GM18498 (cell line): ENCODE data around the gene CNOT6.
A peak's percentile ranks its signal among the peaks of the same experiment; 100 is the strongest.
"Not testable (repeated sequence)": the region's sequence is repeated elsewhere in the genome, so short reads cannot be mapped to it uniquely, and the experiment has no call there.

Experiments used
- ATAC-seq: cut with Tn5 transposase; IDR thresholded peaks from one replicate; pipeline ENCODE4 v1.9.1; 2021; ENCODE audit warnings: mild to moderate bottlenecking, moderate library complexity; ENCODE audit not compliant: unreplicated experiment

The CNOT6 gene

DNA sequence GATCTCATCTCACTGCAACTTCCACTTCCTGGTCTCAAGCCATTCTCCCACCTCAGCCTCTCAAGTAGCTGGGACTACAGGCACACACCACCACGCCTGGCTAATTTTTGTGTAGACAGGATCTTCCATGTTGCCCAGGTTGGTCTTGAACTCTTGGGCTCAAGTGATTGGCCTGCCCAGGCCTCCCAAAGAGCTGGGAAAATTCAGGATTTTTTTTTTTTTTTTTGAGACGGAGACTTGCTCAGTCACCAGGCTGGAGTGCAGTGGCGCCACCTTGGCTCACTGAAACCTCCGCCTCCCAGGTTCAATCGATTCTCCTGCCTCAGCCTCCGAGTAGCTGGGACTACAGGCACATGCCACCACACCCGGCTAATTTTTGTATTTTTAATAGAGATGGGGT, 21.8 kb downstream of the CNOT6 start:
- not testable (repeated sequence) for ATAC-seq

DNA sequence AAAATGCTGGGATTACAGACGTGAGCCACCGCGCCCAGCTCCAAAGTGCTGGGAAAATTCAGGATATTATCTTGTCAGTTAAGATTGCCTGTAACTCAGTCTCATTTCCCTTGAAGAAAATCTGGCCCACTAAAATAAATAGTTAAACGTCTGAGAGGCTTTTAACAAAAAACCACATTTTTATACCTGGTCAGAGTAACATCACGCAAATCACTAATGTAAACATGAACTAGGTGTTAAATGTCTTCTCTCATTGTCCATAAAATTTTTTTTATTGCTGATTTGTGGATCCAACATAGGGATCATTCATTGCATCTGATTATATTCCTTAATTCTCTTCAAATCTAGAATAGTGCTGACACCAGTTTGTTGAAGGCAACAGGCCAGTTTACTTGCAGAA, 22.3 kb downstream of the CNOT6 start:
- no peak for ATAC-seq

DNA sequence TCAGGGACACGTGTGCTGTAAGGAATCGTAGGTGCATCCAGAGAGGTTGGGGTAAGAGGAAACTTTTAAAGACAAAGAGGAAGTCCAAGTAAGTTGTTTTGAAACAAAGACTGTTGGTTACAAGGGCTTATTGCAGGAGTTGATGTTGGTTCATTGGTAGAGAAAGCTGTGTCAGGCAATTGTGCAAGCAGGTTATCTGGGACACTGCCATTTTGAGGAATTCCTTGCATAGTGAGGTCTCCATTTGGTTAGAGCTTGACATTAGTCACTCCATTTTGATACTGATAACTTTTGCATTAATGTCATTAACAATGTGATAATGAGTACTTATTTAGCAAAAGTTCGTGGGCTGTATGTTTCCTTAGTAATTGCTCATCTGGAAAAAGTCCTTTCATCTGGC, 24.9 kb downstream of the CNOT6 start:
- no peak for ATAC-seq

DNA sequence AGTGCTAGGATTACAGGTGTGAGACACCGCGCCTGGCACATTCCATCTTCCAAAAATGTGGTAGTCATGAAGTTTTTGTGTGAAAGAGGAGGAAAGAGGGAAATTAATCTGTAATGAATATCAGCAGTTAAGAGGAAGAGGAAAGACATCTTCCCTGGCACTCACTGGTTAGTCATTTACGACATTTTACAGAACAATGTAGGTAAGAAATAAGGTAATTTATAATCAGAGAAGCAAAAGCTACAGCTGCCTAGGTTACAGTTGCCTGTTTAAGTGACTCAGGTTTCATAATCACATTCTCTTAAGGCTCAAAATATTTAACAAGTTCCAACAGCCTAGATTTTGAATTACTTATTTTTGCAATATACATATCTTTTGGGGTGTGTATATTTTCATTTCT, 26.9 kb downstream of the CNOT6 start:
- no peak for ATAC-seq

DNA sequence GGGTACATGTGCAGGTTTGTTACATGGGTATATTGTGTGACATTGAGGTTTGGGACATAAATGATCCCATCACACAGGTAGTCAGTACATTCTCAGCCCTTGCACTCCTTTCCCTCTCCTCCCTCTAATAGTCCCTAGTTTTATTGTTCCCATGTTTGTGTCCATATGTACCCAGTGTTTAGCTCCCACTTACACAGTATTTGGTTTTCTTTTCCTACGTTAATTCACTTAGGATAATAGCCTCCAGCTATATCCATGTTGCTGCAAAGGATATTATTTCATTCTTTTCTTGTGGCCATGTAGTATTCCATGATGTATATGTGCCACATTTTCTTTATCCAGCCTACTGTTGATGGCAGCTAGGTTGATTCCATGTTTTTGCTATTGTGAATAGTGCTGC, 27.4 kb downstream of the CNOT6 start:
- no peak for ATAC-seq

DNA sequence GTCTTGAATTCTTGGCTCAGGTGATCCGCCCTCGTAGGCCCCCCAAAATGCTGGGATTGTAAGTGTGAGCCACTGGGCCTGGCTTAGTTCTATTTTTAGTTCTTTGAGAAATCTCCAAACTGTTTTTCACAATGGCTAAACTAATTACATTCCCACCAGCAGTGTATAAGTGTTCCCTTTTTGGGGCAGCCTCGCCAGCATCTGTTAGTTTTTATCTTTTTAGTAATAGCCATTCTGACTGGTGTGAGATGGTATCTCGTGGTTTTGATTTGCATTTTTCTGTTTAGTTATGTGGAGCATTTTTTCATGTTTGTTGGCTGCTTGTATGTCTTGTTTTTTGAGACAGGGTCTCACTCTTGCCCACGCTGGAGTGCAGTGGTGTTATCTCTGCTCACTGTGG, 28.2 kb downstream of the CNOT6 start:
- ATAC-seq: no peak

DNA sequence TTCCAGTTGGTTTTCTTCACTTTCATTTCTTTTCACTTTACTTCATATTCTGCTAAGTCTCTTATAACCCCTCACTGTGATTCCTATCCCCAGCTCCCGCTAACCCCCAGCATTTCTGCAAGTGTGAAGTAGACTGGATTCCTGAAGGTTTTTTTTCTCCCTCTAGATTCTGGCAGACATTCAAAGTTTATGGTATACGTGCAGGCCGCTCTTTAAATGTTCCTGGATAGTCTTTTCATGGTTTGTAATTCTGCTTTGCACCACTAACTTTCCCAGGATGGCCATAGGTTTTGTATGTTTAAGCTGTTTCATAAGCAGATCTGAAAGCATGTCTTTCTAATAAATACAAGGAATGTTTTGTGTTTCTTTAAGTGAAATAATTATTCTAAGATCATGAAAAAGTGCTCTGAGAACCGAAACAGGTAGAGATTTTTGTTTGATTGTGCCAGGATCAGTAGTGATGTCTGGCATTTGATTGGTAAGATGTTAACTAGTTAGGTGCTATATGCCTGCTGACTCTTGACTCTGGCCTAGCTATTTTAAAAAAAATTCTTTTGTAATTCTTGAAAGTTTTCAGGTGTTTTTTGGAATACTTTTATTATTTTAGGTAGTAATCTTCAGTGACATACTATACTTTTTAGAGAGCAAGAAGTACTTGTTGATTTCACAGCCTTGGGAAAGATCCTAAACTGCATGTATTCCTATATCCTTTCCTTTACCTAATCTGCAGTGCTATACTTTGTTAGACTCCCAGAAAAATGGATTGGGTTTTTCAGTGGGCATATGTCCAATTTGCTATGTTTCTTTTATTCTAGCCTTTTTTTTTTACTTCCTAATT, 29.7 kb downstream of the CNOT6 start:
- no peak for ATAC-seq

DNA sequence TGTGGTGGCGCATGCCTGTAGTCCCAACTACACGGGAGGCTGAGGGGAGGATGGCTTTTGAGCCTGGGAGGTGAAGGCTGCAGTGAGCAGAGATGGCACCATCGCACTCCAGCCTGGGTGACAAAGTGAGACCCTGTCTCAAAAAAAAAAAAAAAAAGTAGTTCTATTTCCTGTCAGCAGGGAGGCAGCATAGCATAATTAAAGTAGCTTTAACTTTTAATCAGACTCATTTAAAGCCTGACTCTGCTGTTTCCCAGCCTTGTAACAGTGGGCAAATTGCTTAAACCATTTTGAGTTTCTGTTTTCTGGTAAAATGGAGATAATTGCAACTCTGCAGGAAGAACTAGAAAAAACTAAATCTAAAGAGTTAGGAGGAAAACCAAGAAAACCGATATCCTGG, 31.2 kb downstream of the CNOT6 start:
- ATAC-seq: no peak

DNA sequence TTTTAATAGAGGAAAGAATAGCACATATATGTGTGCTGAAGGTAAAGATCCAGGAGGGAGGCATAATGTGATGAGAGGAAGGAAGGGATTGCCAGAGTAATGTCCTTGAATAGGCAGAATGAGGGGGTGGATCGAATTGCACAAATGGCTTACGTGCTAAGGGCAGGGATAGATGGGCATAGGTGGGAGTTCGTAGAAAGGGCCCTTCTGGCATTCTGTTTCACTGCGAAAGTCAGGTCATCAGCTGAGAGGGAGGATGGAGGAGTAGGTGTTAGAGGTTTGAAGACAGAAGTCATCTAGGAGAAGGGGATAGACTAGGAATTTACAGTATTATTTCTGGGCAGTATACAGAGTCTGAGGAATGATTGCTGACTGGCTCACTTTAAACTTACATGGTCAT, 32.1 kb downstream of the CNOT6 start:
- no peak for ATAC-seq

DNA sequence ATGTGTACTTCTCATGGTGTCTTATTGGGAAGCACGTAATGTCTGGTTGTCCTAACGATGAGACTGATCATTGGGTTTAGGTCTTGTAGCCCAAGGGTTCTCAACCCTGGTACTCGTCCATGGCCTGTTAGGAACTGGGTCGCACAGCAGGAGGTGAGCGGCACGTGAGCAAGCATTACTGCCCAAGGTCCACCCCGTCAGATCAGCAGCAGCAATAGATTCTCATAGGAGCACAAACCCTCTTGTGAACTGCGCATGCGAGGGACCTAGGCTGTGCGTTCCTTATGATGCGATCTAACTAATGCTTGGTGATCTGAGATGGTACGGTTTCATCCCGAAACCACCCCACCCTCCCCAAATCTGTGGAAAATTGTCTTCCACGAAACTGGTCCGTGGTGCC, 33.5 kb downstream of the CNOT6 start:
- no peak for ATAC-seq

DNA sequence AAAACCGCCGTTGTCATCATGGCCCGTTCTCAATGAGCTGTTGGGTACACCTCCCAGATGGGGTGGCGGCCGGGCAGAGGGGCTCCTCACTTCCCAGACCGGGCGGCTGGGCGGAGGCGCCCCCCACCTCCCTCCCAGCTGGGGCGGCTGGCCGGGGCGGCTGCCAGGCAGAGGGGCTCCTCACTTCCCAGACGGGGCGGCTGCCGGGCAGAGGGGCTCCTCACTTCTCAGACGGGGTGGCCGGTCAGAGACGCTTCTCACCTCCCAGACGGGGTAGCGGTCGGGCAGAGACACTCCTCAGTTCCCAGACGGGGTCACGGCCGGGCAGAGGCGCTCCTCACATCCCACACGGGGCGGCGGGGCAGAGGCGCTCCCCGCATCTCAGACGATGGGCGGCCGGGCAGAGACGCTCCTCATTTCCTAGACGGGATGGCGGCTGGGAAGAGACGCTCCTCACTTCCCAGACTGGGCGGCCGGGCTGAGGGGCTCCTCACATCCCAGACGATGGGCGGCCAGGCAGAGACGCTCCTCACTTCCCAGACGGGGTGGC, 36.9 kb downstream of the CNOT6 start:
- not testable (repeated sequence) for ATAC-seq

DNA sequence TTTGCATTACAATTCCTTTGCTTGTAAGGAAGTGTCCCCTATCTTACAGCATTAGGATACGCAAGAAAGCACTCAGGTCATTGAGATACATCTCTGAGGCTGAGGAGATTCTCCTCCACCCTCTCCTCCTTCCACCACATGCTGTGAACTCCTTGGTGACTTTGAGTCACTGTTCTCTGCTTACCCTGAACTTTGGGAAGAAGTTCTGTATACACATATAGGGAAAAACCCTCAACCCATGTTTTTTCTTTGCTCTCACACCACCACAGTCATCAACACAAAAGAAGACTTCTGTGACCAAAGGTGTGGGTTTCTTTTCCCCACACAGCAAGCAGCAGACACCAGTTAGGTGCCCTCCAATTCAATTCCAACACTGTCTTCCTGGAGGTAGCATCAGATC, 38.1 kb downstream of the CNOT6 start:
- no peak for ATAC-seq

DNA sequence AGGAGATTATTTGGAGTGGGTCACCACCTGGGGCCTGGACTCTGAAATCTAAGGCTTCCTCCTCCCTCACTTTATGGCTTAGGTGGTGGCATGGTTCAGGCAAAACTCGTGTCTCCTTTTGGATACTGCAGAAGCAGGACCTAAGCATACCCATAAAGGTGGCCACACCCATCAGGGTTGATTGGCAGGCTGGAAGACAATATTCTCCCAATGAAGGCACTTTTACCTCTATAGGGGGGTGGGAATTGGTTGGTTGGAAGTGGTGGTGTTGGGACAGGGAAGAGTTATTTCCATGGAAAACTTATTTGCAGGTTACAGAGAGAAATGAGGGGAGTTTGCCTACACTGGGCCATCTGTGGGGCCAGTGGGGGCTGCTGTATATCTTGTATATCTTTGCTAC, 39.7 kb downstream of the CNOT6 start:
- no peak for ATAC-seq

DNA sequence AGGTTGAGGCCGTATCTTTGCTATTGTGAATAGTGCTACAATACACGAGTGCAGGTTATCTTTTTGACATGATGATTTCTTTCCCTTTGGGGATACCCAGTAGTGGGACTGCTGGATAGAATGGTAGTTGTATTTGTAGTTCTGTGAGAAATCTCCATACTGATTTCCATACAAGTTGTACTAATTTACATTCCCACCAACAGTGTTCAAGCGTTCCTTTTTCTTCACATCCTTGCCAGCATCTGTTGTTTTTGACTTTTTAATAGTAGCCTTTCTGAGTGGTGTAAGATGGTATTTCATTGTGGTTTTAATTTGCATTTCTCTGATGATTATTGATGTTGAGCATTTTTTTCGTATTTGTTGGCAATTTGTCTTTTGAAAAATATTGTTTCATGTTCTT, 41.4 kb downstream of the CNOT6 start:
- no peak for ATAC-seq

DNA sequence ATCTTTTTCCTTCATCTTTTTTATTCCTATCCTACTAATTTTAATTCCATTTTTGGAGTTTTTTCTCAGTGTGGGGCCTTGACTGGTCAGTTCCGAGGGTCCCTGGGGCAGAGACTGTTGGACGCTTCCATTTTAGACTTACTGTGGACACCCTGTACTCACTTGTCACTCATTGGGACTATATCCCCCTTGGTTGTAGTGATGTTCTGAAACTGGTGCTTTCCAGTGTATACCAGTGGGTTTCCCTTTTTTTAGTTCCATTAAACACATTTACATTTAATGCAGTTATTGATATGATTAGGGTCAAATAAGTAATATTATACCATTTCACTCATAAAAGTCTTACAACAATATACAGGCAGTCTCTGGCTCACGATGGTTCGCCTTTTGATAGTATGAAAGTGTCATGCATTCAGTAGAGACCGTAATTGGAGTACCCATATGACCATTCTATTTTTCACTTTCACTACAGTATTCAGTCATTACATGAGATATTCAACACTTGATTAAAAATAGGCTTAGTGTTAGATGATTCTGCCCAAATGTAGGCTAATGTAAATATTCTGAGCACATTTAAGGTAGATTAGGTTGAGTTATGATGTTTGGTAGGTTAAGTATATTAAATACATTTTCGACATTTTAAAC, 46.0 kb downstream of the CNOT6 start:
- ATAC-seq: peak; percentile 87

DNA sequence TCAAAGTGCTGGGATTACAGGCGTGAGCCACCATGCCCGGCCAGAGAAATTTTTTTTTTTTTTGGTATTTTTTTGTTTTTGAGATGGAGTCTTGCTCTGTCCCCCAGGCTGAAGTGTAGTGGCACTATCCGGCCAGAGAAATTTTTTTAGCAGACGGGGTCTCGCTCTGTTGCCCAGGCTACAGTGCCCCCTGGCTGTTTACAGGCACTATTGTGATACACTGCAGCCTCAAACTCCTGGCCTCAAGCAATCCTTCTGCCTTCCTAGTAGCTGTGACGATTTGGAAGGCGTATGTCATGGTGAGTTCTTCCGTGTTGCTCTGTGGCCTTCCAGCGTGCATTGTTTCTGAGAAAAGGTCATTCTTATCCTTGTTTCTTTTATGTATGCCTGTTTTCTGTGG, 47.5 kb downstream of the CNOT6 start:
- ATAC-seq: no peak

DNA sequence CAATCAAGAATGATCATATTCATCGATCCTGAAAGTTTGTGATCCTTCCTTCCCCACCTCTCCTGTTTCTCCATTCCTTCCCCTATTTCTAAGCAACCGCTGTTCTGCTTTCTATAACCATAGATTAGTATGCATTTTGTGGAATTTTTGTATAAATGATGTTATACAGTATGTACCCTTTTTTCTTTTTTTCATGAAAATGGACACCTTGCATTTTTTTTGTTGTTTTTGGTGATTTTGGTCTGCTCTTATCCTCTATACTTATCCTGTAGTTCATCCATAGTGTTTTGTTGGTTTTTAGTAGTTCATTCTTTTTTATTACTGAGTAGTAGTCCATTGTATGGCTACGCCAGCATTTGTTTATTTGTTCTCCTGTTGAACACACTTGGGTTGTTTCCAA, 51.1 kb downstream of the CNOT6 start:
- ATAC-seq: no peak

DNA sequence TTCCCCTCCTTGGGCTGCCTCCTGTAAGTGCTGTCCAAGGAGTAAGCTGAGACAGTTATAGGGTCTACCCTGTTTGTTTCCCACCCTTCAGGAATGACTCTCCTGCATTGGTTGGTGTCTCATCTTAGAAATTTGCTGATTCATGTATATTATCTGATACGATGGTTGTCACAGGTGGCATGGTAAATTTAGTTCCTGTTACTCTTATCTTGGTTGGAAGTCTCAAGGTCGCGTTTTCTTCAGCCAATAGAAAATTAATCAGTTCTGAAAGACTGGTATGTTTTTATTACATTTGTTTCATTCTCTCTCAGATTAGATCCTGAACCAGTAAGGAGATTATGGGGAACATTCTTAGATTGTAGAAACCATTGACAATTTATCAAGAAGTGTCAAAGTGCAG, 54.4 kb downstream of the CNOT6 start:
- no peak for ATAC-seq

DNA sequence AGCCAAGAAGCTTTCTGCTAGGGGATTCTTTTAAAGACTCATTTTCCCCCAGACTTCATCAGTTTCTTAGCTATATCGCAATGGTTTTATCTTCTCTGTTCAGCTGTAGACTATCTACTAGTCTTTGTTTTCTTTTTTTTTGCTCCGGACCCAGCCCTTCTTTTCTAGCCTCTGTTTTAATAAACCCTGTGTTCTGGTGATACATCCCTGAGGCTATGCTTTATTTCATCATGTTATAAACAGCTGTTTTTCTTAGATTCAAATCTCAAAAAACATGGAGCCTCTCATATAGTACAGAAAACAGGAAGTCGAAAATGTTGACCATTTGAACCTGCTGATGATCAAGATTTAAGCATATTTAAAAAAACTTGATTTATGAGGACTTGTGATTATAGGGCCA, 59.4 kb downstream of the CNOT6 start:
- no peak for ATAC-seq

DNA sequence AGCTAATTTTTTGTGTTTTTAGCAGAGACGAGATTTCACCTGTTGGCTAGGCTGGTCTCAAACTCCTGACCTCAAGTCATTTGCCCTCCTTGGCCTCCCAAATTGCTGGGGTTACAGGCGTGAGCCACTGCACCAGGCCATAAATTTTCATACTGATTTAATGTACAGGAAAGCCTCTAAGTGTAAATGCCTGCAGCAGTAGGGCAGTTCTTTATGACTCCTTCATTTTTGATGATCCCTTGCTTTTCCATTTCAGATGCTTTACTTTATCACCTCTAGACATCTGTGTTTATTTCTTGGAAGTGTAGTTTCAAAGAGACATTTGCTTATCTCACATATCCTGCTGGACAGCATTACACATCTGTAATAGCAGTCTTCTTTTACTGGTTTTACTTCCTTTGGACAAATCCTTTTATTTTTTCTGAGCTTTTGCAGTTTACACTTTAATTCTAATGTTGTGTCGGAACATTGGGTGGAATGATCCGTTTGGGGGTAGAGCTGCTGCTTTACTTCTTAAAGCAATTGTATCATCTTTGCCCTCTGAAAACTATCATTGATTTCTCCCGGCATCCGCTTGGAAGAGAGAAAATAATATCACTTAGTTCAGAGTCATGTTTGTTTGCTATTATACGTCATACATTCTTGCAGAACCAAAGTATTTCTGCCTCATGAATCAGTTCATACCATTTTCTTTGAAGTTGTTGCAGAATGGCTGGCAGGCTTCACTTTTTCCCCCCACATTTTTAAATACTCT, 61.2 kb downstream of the CNOT6 start:
- ATAC-seq: no peak

DNA sequence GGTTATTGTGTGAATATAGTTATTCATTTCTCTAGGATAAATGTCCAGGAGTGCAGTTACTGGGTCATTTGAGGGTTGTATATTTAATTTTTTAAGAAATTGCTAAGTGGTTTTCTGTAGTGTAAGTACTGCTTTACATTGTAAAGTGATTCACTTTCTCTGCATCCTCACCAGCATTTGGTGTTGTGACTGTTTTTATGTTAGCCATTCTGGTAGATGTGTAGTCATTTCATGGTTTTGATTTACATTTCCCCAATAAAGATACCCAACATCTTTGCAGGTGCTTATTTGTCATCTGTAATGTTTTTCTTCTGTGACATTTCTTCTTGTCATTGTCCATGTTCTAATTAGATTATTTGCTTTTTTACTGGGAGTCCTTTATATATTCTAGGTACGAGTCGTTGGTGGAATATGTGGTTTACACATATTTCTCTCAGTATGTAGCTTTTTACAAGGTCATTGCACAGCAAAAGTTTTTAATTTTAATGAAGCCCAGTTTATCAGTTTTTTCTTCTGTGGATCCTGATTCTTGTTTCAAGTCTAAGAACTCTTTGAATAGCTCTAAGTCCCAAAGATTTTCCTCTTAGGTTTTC, 63.1 kb downstream of the CNOT6 start:
- ATAC-seq: no peak
